Measurements from ENCODE around the gene CBFA2T2.

Gene CBFA2T2

GRCh38 chr20:33563788-33564187 lies 73.9 kb downstream of the CBFA2T2 start:
- Histone ChIP-seq H3K36me3 (ENCODE audit: control insufficient read depth in 4 of 4, insufficient read depth in 4 of 4, low read length in 3 of 4) (peaks cover 0 to 3% (median 1%) of the 10 kb centered on the region in 4 experiments), H3K27ac (ENCODE audit: insufficient read depth in 1 of 2, low read depth in 1 of 2, low read length in 2 of 2, poor library complexity in 1 of 2, severe bottlenecking in 2 of 2) (no peak overlapping the region), H3K9me3 (ENCODE audit: control extremely low read depth in 1 of 5, control insufficient read depth in 4 of 5, insufficient read depth in 2 of 5, low read depth in 1 of 5, low read length in 4 of 5) (no peaks in the 10 kb centered on the region), H3K4me1 (ENCODE audit: control extremely low read depth in 1 of 4, control insufficient read depth in 4 of 4, insufficient read depth in 4 of 4, low read length in 3 of 4) (peaks cover 0 to 5% (median 2%) of the 10 kb centered on the region in 4 experiments), H3K4me3 (ENCODE audit: control insufficient read depth in 1 of 7, extremely low read depth in 1 of 7, insufficient read depth in 4 of 7, low read depth in 2 of 7, low read length in 6 of 7) (no peak overlapping the region), H3K27me3 (replicated peaks in 2 of 5; ENCODE audit: control insufficient read depth in 4 of 5, insufficient read depth in 5 of 5, low read length in 4 of 5) (no peaks in the 10 kb centered on the region)
- CTCF ChIA-PET, result interaction anchor here (1.9 kb wide), 1 partner anchor 13 kb away, joined by 4 read pairs; no protein-coding TSS in a partner anchor
- POLR2A ChIA-PET, result no interaction called here
- WGBS (ENCODE audit: insufficient coverage), result 92% methylated on average over 3 of the region's 8 CpGs
- DNase-seq, result no peak

- CTCF ChIA-PET, result interaction anchor here (0.6 to 1.9 kb wide), 2 partner anchors 9 to 46 kb away, joined by 3 to 5 read pairs; no protein-coding TSS in a partner anchor
- no peak overlapping the region for H3K4me3 ChIP-seq (ENCODE audit: control insufficient read depth in 1 of 7, extremely low read depth in 1 of 7, insufficient read depth in 4 of 7, low read depth in 2 of 7, low read length in 6 of 7)
- H3K27me3 ChIP-seq (replicated peaks in 2 of 5; ENCODE audit: control insufficient read depth in 4 of 5, insufficient read depth in 5 of 5, low read length in 4 of 5), result no peaks in the 10 kb centered on the region
- WGBS (ENCODE audit: insufficient coverage), result 79% methylated on average over 3 of the region's 7 CpGs
- H3K4me1 ChIP-seq (ENCODE audit: control extremely low read depth in 1 of 4, control insufficient read depth in 4 of 4, insufficient read depth in 4 of 4, low read length in 3 of 4), result peaks cover 0 to 4% (median 1%) of the 10 kb centered on the region in 4 experiments
- POLR2A ChIA-PET, result no interaction called here
- DNase-seq, result no peak
- H3K9me3 ChIP-seq (ENCODE audit: control extremely low read depth in 1 of 5, control insufficient read depth in 4 of 5, insufficient read depth in 2 of 5, low read depth in 1 of 5, low read length in 4 of 5), result no peaks in the 10 kb centered on the region
- H3K36me3 ChIP-seq (ENCODE audit: control insufficient read depth in 4 of 4, insufficient read depth in 4 of 4, low read length in 3 of 4), result peaks cover 0 to 3% (median 0%) of the 10 kb centered on the region in 4 experiments
- no peak overlapping the region for H3K27ac ChIP-seq (ENCODE audit: insufficient read depth in 1 of 2, low read depth in 1 of 2, low read length in 2 of 2, poor library complexity in 1 of 2, severe bottlenecking in 2 of 2)
These were observed 77.1 kb downstream of the CBFA2T2 start for GRCh38 chr20:33566781-33567603.

- CTCF ChIA-PET, result interaction anchor here (0.6 to 1.9 kb wide), 2 partner anchors 10 to 45 kb away, joined by 3 to 5 read pairs; no protein-coding TSS in a partner anchor
- H3K27ac ChIP-seq (ENCODE audit: insufficient read depth in 1 of 2, low read depth in 1 of 2, low read length in 2 of 2, poor library complexity in 1 of 2, severe bottlenecking in 2 of 2), result no peak overlapping the region
These were observed 78.1 kb downstream of the CBFA2T2 start for GRCh38 chr20:33567949-33568348.

GRCh38 chr20:33568378-33568777 lies 78.5 kb downstream of the CBFA2T2 start:
- Histone ChIP-seq H3K9me3 (ENCODE audit: control extremely low read depth in 1 of 5, control insufficient read depth in 4 of 5, insufficient read depth in 2 of 5, low read depth in 1 of 5, low read length in 4 of 5) (peaks cover 0 to 6% (median 0%) of the 10 kb centered on the region in 5 experiments), H3K36me3 (ENCODE audit: control insufficient read depth in 4 of 4, insufficient read depth in 4 of 4, low read length in 3 of 4) (peaks cover 0 to 3% (median 0%) of the 10 kb centered on the region in 4 experiments), H3K4me3 (ENCODE audit: control insufficient read depth in 1 of 7, extremely low read depth in 1 of 7, insufficient read depth in 4 of 7, low read depth in 2 of 7, low read length in 6 of 7) (no peak overlapping the region), H3K4me1 (ENCODE audit: control extremely low read depth in 1 of 4, control insufficient read depth in 4 of 4, insufficient read depth in 4 of 4, low read length in 3 of 4) (no peaks in the 10 kb centered on the region), H3K27ac (ENCODE audit: insufficient read depth in 1 of 2, low read depth in 1 of 2, low read length in 2 of 2, poor library complexity in 1 of 2, severe bottlenecking in 2 of 2) (no peak overlapping the region), H3K27me3 (replicated peaks in 2 of 5; ENCODE audit: control insufficient read depth in 4 of 5, insufficient read depth in 5 of 5, low read length in 4 of 5) (no peaks in the 10 kb centered on the region)
- ChIA-PET CTCF (interaction anchor here (1.9 kb wide), 1 partner anchor 11 kb away, joined by 5 read pairs; no protein-coding TSS in a partner anchor), POLR2A (no interaction called here)
- WGBS (ENCODE audit: insufficient coverage), result 98% methylated on average over 8 of the region's 9 CpGs
- DNase-seq, result no peak

More at GRCh38 chr20:33567949-33568348, 78.1 kb downstream of the CBFA2T2 start:
- Histone ChIP-seq H3K9me3 (ENCODE audit: control extremely low read depth in 1 of 5, control insufficient read depth in 4 of 5, insufficient read depth in 2 of 5, low read depth in 1 of 5, low read length in 4 of 5) (peaks cover 0 to 6% (median 0%) of the 10 kb centered on the region in 5 experiments), H3K4me1 (ENCODE audit: control extremely low read depth in 1 of 4, control insufficient read depth in 4 of 4, insufficient read depth in 4 of 4, low read length in 3 of 4) (no peaks in the 10 kb centered on the region), H3K36me3 (ENCODE audit: control insufficient read depth in 4 of 4, insufficient read depth in 4 of 4, low read length in 3 of 4) (peaks cover 0 to 3% (median 0%) of the 10 kb centered on the region in 4 experiments), H3K27me3 (replicated peaks in 2 of 5; ENCODE audit: control insufficient read depth in 4 of 5, insufficient read depth in 5 of 5, low read length in 4 of 5) (no peaks in the 10 kb centered on the region), H3K4me3 (ENCODE audit: control insufficient read depth in 1 of 7, extremely low read depth in 1 of 7, insufficient read depth in 4 of 7, low read depth in 2 of 7, low read length in 6 of 7) (no peak overlapping the region)
- POLR2A ChIA-PET, result no interaction called here
- WGBS (ENCODE audit: insufficient coverage), result 100% methylated on average over 3 of the region's 4 CpGs
- DNase-seq, result no peak

GRCh38 chr20:33568868-33569801 lies 79.2 kb downstream of the CBFA2T2 start:
- Histone ChIP-seq H3K27me3 (replicated peaks in 2 of 5; ENCODE audit: control insufficient read depth in 4 of 5, insufficient read depth in 5 of 5, low read length in 4 of 5) (no peaks in the 10 kb centered on the region), H3K36me3 (ENCODE audit: control insufficient read depth in 4 of 4, insufficient read depth in 4 of 4, low read length in 3 of 4) (peaks cover 0 to 3% (median 0%) of the 10 kb centered on the region in 4 experiments), H3K9me3 (ENCODE audit: control extremely low read depth in 1 of 5, control insufficient read depth in 4 of 5, insufficient read depth in 2 of 5, low read depth in 1 of 5, low read length in 4 of 5) (peaks cover 0 to 6% (median 0%) of the 10 kb centered on the region in 5 experiments), H3K27ac (ENCODE audit: insufficient read depth in 1 of 2, low read depth in 1 of 2, low read length in 2 of 2, poor library complexity in 1 of 2, severe bottlenecking in 2 of 2) (no peak overlapping the region), H3K4me1 (ENCODE audit: control extremely low read depth in 1 of 4, control insufficient read depth in 4 of 4, insufficient read depth in 4 of 4, low read length in 3 of 4) (no peaks in the 10 kb centered on the region), H3K4me3 (ENCODE audit: control insufficient read depth in 1 of 7, extremely low read depth in 1 of 7, insufficient read depth in 4 of 7, low read depth in 2 of 7, low read length in 6 of 7) (no peak overlapping the region)
- WGBS (ENCODE audit: insufficient coverage), result no CpG with 5 or more reads among the region's 3 CpGs
- ChIA-PET CTCF (no interaction called here), POLR2A (interaction anchor here (0.6 kb wide), 1 partner anchor 1360 kb away, joined by 4 read pairs; no protein-coding TSS in a partner anchor)
- DNase-seq, result no peak

- POLR2A ChIA-PET, result interaction anchor here (0.6 kb wide), 1 partner anchor 1359 kb away, joined by 4 read pairs; no protein-coding TSS in a partner anchor
- no peak overlapping the region for H3K4me3 ChIP-seq (ENCODE audit: control insufficient read depth in 1 of 7, extremely low read depth in 1 of 7, insufficient read depth in 4 of 7, low read depth in 2 of 7, low read length in 6 of 7)
- H3K36me3 ChIP-seq (ENCODE audit: control insufficient read depth in 4 of 4, insufficient read depth in 4 of 4, low read length in 3 of 4), result peaks cover 0 to 3% (median 0%) of the 10 kb centered on the region in 4 experiments
- CTCF ChIA-PET, result no interaction called here
- H3K27ac ChIP-seq (ENCODE audit: insufficient read depth in 1 of 2, low read depth in 1 of 2, low read length in 2 of 2, poor library complexity in 1 of 2, severe bottlenecking in 2 of 2), result no peak overlapping the region
- no peak for DNase-seq
- no peaks in the 10 kb centered on the region for H3K27me3 ChIP-seq (replicated peaks in 2 of 5; ENCODE audit: control insufficient read depth in 4 of 5, insufficient read depth in 5 of 5, low read length in 4 of 5)
- H3K4me1 ChIP-seq (ENCODE audit: control extremely low read depth in 1 of 4, control insufficient read depth in 4 of 4, insufficient read depth in 4 of 4, low read length in 3 of 4), result no peaks in the 10 kb centered on the region
- peaks cover 0 to 6% (median 0%) of the 10 kb centered on the region in 5 experiments for H3K9me3 ChIP-seq (ENCODE audit: control extremely low read depth in 1 of 5, control insufficient read depth in 4 of 5, insufficient read depth in 2 of 5, low read depth in 1 of 5, low read length in 4 of 5)
- no CpG with 5 or more reads among the region's 5 CpGs for whole genome bisulfite sequencing (ENCODE audit: insufficient coverage)
These were observed 80.0 kb downstream of the CBFA2T2 start for GRCh38 chr20:33569802-33570391.
